Measurements from ENCODE around the gene PTPRD. TPM values are rescaled to one million over a fixed set of nuclear protein-coding genes. Genes with fewer than 3 reads are reported as not detected.

PTPRD gene
- total RNA-seq, 1 experiment from 2014 or later: not detected

- CTCF ChIA-PET: no interaction called here
- ATAC-seq: no peak
- intact Hi-C loops (cut with micrococcal nuclease; ENCODE audit: unreplicated experiment): no loop called here
Observed at GRCh38 chr9:9352877-9353481, 1259.8 kb downstream of the PTPRD start.

GRCh38 chr9:9341203-9341602 lies 1271.6 kb downstream of the PTPRD start:
- in situ Hi-C loops (cut with HindIII; ENCODE audit: low pct_unique_long_range_greater_than_20kb, low sequenced_read_pairs): no loop called here
- Histone ChIP-seq H3K27me3 (ENCODE audit: control insufficient read depth, insufficient read depth, low read length) (no peaks in the 10 kb centered on the region), H3K4me1 (ENCODE audit: control insufficient read depth, insufficient read depth, low read length) (no peaks in the 10 kb centered on the region), H3K4me3 (ENCODE audit: low read depth in 2 of 2, low read length in 2 of 2) (no peak overlapping the region), H3K27ac (ENCODE audit: low read length) (no peak overlapping the region), H3K9me3 (ENCODE audit: control insufficient read depth, insufficient read depth, low read depth, low read length) (no peaks in the 10 kb centered on the region), H3K36me3 (ENCODE audit: control insufficient read depth, insufficient read depth, low read length) (no peaks in the 10 kb centered on the region)
- CTCF ChIA-PET: no interaction called here
- ATAC-seq: no peak
- POLR2A ChIA-PET: no interaction called here
- BruUV-seq (replicated peaks): no TSS peak
- TF ChIP-seq REST (IDR thresholded peaks at IDR 0.05; ENCODE audit: insufficient read depth in 1 of 2, low read depth in 2 of 2, low read length in 1 of 2): no peak
- no peak for TF ChIP-seq SIN3A (IDR thresholded peaks at IDR 0.05; ENCODE audit: borderline replicate concordance, insufficient read depth, low read depth, low read length)
- no peak for TF ChIP-seq POLR2AphosphoS5 (IDR thresholded peaks at IDR 0.05; ENCODE audit: low read depth, low read length)
- TF ChIP-seq TCF7L2 (IDR thresholded peaks at IDR 0.05; ENCODE audit: low read depth, low read length): no peak
- TF ChIP-seq CTCF (IDR thresholded peaks at IDR 0.05): no peak
- no peak for DNase-seq (ENCODE audit: low read depth, low spot score)
- intact Hi-C loops (cut with micrococcal nuclease; ENCODE audit: unreplicated experiment): no loop called here

More at GRCh38 chr9:9352877-9353481, 1259.8 kb downstream of the PTPRD start:
- POLR2A ChIA-PET: no interaction called here
- no peak for DNase-seq (ENCODE audit: low read depth, low spot score)
- in situ Hi-C loops (cut with HindIII; ENCODE audit: low pct_unique_long_range_greater_than_20kb, low sequenced_read_pairs): no loop called here
- BruUV-seq (replicated peaks): no TSS peak
- Histone ChIP-seq H3K27ac (ENCODE audit: low read length) (no peak overlapping the region), H3K4me1 (ENCODE audit: control insufficient read depth, insufficient read depth, low read length) (no peaks in the 10 kb centered on the region), H3K27me3 (ENCODE audit: control insufficient read depth, insufficient read depth, low read length) (no peaks in the 10 kb centered on the region), H3K9me3 (ENCODE audit: control insufficient read depth, insufficient read depth, low read depth, low read length) (no peaks in the 10 kb centered on the region), H3K36me3 (ENCODE audit: control insufficient read depth, insufficient read depth, low read length) (no peaks in the 10 kb centered on the region), H3K4me3 (ENCODE audit: low read depth in 2 of 2, low read length in 2 of 2) (no peak overlapping the region)
- TF ChIP-seq TCF7L2 (IDR thresholded peaks at IDR 0.05; ENCODE audit: low read depth, low read length): no peak
- TF ChIP-seq CTCF (IDR thresholded peaks at IDR 0.05): peak; percentile 23; the same call in 1 of the 2 replicates
